GM18505 (cell line): ENCODE measurements around the gene DUSP22.

Source experiments
- ATAC-seq: cut with Tn5 transposase; IDR thresholded peaks from one replicate; pipeline ENCODE4 v1.9.1; 2021; ENCODE audit not compliant: unreplicated experiment
- POLR2A ChIP-seq: IDR thresholded peaks from 4 replicates; pipeline ENCODE4 v1.6.1; 2011; ENCODE audit warnings: borderline replicate concordance; ENCODE audit not compliant: insufficient read depth, insufficient read length; ENCODE audit errors: extremely low read depth

DUSP22 gene

DNA sequence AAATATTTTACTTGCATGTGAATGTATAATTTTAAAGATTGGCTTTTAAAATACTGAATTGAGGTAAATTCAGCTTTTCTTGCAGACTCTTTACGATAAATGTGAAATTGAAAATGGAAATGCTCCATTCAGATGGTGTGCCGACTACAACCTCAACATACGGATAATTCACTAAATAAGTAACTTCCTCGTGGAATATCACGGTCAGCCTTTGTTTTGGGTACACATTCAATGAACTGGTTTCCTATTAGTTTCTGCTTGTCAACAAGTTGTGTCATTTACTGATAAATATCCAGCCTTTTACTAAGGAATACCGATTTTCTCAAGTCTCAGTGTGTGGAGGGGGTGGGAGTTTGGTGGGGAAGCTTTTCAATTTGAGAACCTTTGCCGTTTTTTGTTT, 96.9 kb downstream of the DUSP22 start:
- ATAC-seq = no peak
- no peak for TF ChIP-seq POLR2A

DNA sequence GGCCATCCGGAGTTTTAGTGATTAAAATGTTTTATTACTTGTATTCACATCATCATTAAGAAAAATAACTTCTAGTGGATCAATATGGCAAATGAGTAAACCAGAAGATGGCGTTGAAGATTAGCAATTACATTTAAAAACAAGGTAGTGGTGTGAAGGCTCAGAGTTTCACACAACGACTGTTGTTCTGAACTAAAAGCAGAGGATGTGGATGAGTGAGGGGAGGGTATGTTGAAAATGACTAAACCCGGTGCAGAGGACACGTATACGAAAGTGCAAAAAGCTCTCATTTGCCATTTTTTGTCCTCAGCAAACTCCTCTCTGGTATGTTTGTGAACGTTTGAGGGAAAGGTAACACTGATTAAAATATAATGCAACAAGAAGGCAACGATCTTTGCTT, 97.3 kb downstream of the DUSP22 start:
- ATAC-seq = no peak
- TF ChIP-seq POLR2A = peak; percentile 41

DNA sequence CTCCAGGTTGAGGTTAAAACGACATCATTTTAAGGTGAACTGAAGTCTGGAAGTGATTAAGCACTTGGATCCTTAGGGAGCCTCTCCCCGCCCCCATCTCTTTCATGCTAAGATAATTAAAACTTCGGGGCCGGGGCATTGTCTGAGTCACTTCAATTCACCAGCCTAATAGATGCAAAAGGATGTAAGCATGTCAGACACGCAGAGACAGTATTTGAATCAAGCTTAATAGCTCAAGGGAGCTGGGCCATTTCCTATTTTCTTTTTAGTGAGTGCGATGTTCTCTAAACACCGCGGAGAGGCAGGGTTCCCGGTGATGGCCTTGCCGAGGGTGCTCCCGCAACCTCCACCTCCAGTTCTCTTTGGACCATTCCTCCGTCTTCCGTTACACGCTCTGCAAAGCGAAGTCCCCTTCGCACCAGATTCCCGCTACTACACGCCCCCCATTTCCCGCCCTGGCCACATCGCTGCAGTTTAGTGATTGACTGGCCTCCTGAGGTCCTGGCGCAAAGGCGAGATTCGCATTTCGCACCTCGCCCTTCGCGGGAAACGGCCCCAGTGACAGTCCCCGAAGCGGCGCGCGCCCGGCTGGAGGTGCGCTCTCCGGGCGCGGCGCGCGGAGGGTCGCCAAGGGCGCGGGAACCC, 98.7 kb downstream of the DUSP22 start:
- ATAC-seq = peak; percentile 19
- no peak for TF ChIP-seq POLR2A

DNA sequence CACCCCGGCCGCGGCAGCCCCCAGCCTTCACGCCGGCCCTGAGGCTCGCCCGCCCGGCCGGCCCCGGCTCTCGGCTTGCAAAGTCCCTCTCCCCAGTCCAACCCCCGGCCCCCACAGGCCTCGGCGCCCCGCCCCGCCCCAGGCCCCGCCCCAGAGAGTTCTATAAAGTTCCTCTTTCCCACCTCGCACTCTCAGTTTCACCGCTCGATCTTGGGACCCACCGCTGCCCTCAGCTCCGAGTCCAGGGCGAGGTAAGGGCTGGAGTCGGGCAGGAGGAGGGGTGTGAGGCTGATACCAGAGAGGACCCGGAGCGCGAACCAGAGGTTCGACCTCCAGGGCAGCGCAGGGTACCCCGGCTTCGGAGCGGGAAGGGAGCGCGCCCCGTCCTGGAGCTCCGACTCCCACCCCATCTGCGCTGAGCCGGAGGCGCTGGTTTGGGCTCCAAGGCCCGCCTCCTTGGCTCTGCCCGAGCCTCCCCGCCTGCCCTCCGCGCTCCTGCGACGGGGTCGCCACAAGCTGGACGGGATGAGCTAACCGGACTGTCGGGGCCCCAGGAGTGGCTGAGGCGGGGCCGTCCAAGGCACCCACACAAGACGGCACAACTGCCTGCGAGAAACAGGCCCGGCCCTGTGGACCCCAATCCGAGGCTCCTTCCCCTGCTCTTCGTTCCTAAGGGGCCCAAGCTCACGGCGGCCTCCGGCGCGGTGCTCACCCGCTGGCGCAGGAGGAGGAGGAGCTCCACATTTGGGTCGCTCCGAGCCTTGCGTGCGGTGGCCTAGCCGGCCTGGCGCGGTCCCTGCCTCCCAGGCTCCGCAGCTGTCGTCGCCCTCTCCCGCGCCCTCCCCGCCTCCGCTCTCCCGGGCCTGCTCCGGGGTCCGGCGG, 99.5 kb downstream of the DUSP22 start, which contains the start of gene IRF4:
TSS of gene IRF4 (plus strand) at position 194 of the 882 bp plus-strand sequence. CDS start 1,401 bp downstream, outside the sequence.
- peak; percentile 51 for ATAC-seq
- peak; percentile 100 for TF ChIP-seq POLR2A

DNA sequence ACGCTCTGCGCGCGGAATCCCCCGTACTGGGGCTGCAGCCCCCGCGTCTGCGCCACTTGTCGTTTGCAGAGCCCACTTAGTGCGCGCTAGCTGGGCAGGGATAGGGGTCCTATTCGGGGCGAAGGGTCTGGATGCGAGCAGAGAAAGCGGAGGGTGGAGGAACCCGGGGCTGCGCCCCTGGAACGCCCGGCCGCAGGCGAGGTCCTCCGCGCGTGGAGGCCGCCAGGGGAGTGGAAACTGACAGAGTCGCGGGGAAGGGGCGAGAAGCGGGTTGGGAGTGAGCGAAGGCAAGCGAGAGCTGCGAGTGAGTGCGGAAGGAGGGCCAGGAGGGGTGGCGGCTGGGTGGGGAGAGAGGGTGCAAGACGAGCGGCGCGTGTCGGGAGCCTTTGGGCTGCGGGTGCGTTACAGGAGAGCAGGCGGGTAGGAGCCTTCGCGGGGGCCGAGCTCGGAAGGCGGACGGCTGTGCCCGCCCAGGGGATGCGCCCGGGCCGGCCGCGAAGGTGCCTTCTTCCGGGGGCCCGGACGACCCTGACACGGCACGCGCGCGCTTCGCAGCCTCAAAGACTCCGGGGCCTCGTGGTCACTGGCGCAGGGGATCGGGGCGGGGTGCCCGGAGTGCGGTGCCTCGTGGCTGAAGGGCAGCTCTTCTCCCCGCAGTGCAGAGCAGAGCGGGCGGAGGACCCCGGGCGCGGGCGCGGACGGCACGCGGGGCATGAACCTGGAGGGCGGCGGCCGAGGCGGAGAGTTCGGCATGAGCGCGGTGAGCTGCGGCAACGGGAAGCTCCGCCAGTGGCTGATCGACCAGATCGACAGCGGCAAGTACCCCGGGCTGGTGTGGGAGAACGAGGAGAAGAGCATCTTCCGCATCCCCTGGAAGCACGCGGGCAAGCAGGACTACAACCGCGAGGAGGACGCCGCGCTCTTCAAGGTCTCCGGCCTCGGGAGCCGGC, 100.4 kb downstream of the DUSP22 start:
- peak; percentile 61 for TF ChIP-seq POLR2A
- no peak for ATAC-seq

DNA sequence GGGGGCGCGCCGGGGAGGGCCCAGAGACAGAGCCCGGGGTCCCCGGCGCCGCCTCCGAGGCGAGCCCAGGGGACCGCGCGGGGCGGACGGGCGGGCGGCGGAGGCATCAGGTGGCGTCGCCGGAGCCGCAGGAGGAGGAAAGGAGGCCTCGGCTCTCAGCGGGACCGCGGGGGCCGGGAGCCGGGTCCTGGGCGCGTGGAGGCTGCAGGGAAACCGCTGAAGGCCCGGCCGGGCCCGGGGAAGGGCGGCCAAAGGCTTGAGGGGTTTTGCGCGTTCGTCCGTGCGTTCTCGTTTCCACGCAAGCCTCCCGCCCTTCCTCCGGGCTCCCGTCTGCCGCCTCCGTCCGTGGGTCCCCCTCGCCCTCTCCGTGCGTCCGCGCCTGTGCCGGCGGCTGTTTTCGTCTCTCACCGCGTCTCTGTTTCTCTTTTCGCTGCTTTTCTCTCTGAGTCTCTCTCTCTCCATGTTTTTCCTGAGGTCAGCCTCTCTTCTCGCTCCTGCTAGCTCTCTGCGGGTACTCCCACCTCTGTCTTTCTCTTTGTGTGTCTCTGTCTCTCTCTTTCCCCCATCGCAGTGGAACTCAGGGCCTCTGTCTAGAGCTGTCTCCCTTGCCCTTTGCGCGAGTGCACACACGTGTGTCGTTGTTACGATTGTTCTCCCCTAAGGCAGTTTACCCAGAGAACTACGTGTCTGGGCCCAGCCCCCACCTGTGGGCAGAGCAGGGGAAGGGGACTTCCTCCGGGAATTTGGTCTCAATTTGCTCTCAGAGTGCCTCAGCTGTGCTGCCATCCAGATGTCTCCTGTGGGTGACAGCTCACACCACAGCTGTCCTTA, 101.3 kb downstream of the DUSP22 start:
- no peak for ATAC-seq
- TF ChIP-seq POLR2A = peak; percentile 65

DNA sequence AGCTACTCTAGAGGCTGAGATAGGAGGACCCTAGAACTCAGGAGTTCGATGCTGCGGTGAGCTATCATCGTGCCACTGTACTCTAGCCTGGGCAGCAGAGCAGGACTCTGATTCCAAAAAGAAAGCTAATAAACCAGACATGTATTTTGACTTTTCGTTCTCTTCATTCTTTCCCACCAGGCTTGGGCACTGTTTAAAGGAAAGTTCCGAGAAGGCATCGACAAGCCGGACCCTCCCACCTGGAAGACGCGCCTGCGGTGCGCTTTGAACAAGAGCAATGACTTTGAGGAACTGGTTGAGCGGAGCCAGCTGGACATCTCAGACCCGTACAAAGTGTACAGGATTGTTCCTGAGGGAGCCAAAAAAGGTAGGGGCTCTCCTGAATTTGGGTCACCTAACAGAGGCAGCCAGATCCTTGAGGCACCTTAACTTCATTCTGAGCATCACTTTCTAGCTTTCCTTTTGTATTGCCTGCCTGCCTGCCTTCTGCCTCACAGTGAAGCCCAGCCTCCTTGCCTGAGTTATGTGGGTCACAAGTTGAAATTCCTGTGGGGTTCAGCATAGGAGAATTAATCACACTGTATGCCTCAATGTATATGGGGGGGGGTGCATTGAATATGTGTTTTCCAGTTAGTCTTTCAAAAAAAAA, 102.5 kb downstream of the DUSP22 start:
- no peak for ATAC-seq

DNA sequence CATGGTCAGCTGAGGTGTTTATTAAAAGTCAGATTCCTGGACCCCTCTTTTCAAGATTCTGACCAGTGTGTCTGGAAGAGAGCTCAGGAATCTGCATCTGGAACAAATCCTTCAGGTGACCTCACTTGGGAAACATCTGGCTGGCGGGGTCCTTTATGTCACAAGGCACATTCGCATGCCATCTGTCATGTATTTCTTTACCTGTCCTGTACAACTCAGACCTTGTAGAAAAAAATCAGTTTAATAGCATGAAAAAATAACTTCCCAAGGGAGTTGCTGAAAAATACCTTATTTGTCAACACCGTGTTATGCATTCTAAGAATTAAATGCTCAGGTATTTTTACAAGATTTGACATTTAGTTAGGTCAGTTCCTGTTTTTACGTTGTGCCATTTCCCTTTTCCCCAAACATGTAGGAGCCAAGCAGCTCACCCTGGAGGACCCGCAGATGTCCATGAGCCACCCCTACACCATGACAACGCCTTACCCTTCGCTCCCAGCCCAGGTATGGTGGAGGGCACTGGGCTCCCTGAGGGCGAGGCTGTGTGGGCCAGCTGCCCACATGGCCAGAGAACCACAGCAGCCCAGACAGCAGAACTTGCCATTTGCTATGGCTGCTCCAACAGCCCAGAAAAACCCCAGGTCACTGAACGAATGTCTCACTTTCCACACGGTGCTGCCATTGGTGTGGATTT, 103.3 kb downstream of the DUSP22 start:
- TF ChIP-seq POLR2A = peak; percentile 61
- ATAC-seq = no peak

More for the DNA sequence above, 102.5 kb downstream of the DUSP22 start:
- TF ChIP-seq POLR2A = peak; percentile 66

DNA sequence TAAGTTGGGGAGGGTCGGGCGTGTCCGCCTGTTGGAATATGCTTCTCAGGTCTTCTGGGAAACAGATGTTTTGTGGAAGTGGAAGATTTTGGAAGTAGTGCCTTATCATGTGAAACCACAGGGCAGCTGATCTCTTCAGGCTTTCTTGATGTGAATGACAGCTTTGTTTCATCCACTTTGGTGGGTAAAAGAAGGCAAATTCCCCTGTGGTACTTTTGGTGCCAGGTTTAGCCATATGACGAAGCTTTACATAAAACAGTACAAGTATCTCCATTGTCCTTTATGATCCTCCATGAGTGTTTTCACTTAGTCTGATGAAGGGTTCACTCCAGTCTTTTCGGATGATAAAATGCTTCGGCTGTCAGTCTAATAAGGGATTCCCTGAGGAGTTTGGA, 103.8 kb downstream of the DUSP22 start:
- no peak for TF ChIP-seq POLR2A
- no peak for ATAC-seq

DNA sequence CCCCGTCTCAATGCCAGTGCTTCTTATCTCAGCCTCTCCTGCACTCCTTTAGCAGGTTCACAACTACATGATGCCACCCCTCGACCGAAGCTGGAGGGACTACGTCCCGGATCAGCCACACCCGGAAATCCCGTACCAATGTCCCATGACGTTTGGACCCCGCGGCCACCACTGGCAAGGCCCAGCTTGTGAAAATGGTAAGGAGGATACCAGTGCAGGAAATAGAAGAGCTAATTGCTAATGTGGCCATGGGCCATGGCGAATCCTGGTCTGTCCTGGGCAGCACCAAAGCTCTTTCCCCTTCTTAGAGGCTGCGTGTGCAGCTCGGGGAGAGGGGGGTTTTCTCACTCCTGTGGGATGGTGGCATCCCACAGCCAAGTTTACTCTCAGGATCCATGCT, 104.8 kb downstream of the DUSP22 start:
- peak; percentile 29 for TF ChIP-seq POLR2A
- ATAC-seq = no peak

DNA sequence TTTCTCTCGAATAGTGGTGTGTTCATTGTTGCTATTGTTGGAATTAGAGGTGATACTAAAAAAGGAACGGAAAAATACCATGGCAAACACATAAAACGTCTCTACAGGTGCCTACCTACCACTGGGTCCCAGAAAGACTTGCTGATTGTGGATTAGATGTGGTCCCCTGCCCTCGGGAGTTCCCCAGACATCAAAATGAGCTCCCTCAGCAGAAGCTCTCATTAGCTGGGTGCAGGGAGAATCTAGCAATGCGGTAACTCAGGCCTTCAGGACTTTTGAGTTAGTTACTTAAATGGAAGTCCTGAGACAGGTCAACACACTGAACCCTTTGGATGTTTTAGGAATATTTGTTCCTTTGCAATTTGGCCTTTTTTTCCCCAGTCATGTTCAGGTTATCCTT, 105.3 kb downstream of the DUSP22 start:
- ATAC-seq = no peak
- peak; percentile 12 for TF ChIP-seq POLR2A
